Stimulated activated CD4-positive, alpha-beta T cell treated with anti-CD3 and anti-CD28 coated beads, Interleukin-2, amount 100 ng/mL, for 24 hours (primary cell): ENCODE results near the gene KAT2A.
A peak's percentile ranks its signal among the peaks of the same experiment; 100 is the strongest.
"Not testable (repeated sequence)": the region's sequence is repeated elsewhere in the genome, so short reads cannot be mapped to it uniquely, and the experiment has no call there.

ENCODE experiments used
- DNase-seq, 2 donors: peaks; one replicate each; pipeline ENCODE4 v3.0.0-alpha.2; 2020

KAT2A gene

DNA sequence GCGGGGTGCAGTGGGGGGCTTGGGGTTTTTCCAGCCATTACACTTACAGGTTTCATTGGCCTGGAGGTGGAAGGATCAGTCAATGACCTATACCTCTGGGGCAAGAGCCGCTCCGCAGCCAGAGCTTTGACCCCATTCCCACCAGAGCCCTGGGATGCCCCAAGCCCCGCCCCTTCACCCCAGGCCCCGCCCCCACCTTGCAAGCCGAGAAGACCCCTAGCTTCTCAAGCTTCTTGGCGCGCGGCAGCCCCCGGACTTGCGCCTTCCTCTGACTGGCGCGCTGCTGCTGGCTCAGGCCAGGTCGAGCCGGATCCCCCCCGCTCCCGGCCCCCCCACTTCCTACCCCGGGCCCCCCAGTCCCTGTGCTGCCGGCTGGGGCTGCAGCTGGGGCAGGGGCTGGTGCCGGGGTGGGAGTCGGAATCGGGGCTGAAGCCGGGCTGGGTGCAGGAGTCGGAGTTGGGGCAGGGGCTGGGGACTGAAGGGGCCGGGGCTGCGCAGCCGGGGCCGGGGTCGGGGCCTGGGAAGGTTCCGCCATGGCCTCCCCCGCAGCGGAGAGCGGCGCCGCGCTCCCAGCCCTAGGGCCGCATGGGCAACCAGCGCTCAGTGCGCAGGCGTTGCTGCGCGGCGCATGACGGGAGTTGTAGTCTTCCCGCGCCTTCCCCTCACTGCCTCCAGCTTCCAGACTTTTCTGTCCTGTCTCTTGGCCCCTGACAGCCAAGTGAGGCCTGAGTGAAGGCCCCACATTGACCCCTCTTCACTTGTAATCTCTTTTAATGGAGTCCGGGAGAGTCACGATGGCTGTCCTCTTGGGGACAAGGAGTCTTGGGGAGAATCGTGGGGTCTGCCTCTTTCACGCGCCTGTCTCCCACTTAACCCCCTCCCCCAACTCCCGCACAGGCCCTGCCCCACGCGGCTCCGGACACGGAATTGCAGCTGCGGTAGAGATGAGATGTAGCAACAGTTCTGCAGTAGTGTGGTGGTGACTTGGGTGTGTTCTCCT, at the start of gene KAT2A:
Gene KAT2A (minus strand): TSS at position 598 of the 1,000 bp plus-strand sequence. CDS start 63 bp downstream, at position 535.
- peak; percentile 80 to 83 for DNase-seq

DNA sequence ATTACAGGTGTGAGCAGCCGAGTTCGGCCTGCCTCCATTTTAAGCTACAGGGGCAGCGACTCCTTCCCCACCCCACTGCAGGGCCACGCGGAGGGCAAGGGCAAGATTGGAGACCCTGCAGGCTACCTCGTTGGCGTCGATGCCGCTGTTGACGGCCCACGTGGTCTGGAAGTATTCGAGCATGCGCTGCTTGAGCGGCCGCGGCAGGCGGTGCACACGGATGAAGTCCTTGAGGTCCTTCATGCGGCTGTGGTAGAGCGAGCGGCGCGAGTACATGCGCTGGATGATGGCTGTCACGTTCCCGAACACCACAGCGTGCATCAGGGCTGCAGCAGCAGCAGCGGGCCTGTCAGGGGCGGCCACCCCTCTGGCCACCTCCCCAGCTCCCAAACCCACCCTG, 48.2 kb upstream of the KAT2A start:
- no peak for DNase-seq

DNA sequence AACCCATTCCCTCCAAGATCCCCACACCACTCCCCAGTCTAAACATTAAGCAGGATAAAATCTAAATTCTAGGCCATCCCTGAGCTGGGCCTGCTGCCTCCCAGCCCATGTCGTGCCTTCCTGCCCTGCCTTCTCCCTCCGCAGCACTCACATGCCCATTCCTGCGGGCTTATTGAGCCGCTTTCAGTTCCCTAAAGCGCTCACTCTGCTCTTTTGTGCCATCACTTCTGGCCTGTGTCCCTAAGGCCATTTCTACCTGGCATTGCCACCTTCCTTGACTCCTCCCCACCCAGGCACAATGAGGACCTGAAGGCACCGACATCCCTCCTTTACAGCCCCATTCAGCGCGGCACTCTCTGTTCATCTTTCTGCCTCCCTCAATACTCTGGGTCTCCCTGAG, 46.6 kb upstream of the KAT2A start:
- no peak for DNase-seq

DNA sequence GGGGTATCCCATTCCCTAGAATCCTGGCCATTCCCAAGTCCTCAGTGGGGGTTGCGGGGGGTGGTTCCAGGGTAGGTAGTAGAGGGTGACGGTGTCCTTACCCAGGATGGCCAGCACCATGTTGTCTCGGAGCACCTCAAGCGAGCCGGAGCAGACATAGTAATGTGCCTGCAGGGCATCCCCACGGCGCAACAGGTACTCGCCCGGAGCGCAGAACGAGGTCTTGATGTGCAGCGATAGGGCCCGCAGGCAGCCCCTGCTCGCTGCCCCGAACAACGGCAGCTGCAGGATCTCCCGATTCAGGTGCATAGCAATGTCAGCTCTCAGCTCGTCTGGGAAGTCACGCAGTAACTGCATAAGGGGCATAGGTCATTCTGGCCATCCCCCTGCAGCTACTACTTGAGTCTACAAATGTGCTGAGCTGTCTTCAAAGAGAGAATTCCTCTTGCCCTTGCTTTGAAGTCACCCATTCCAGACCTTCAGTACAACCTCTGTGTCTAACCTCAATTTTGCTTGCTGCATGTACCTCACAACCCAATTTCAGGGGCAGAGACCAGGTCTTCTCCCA, 45.1 kb upstream of the KAT2A start:
- no peak for DNase-seq

DNA sequence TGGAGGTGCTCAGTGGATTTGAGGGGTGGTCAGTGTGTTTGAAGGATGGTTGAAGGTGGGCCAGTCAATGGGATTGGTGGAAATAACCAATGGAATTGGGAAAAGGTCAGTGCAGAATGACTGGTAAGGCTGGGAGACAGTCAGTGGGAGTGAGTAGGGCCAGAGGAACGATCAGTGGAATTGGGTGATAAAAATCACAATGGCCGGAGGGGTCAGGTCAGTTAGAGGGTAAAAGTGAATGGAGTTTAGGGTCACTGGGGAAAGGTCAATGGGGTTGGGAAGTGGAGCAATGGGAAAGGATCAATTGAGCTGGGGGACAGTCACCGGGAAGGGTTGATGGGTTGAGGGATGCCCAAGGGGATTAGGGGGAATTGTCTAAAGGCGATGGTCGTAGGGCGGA, 44.6 kb upstream of the KAT2A start:
- no peak for DNase-seq

DNA sequence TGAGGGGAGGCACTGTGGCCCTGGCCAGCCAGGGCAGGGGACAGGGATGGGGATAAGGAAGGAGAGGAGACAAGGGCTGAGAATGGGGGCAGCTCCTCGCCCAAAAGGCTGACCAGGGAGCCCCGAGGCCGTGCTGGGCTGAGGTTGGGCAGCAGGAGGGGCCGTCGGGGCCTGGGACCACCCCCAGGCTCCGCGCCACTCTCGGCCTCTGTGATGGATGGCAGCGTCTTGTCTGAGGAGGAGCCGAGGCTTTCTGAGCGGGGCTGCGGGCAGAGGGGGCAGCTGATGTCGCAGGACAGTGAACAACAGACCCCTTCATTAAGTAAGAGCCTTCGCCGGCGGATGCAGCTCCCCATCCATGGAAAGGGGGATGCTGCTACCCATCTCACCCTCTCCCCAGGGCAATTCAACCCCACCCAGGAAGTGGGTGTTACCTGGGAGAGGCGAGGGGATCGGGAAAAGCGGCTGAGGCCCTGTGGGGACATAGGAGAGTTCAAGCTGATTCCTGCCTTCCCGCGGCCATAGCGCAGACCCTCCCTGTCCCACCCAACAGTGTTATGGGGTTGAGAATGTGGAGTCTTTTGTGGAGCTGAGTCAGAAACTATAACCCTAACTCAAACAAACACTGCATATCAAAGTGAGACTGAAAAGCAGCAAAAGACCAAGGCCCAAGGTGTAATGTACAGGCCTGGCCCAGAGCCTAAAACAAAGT, 42.7 kb upstream of the KAT2A start:
- no peak for DNase-seq

DNA sequence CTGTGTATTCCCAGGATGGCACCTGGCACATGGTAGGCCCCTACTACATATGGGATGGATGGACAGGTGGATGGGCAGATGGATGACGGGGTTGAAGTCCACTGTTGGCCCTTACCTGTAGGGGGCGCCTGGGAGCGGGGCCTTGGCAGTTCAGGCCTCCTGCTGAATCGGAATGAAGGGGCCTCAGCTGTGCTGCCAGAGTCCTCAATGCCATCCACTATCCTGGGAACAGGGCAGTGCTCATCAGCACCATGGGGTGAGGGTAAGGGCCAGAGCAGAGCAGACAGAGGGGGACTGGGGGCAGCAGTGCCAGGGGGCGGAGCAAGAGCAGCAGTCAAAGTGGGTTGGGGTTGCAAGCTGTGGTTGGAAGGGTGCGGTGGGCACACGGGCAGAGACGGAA, 41.9 kb upstream of the KAT2A start:
- DNase-seq: peak; percentile 62 to 68

DNA sequence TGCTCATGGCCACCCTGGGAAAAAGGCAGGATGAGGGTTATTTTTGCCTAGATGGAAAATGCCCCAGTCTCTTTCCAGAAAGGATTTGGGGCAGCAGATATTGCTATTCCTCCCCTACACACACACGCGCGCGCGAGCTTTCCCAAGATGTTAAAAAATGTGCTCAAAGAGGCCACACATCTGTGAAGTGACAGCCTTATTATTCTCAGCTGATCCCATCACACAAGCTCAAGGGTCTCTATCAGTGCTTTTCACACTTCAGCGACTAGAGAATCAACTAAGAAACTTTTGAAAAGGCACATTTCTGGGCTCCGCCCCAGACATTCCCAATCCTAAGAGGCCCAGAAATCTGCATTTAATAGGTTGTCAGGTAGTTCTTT, 39.4 kb upstream of the KAT2A start:
- DNase-seq: no peak

DNA sequence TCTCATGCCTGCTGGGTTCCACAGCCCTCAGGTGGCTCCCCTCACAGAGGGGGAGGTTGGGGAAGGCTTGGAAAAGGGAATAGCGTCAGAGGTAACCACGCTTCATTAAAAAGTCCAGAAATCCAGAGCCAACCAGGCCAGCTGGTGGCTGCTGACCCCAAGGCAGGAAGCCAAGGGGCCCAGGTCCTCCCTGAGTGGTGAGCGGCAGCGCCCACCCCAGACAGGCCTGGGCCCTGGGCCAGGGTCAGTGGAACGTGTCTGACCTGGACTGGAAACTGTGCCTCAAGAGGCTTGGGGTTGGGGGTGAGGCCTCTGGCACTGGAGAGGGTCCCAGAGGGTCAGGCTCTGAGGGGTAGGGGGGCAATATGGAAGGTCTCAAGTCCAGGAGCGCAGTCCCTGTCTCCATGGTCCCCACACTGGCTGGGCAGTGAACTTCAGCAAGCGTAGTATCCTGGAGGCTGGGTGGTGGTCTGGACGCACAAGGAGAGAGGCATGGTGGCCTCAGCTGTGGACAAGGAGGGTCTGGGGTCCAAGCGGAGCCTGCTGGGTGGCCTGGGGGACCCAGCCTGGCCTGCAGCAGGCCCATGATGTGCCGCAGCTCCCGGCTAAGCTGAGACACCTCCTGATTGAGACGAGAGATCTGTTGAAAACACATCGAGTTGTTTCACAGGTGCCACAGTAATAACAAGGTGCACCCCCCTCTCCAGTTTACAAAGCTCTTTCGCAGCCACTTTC, 38.8 kb upstream of the KAT2A start:
- no peak for DNase-seq

DNA sequence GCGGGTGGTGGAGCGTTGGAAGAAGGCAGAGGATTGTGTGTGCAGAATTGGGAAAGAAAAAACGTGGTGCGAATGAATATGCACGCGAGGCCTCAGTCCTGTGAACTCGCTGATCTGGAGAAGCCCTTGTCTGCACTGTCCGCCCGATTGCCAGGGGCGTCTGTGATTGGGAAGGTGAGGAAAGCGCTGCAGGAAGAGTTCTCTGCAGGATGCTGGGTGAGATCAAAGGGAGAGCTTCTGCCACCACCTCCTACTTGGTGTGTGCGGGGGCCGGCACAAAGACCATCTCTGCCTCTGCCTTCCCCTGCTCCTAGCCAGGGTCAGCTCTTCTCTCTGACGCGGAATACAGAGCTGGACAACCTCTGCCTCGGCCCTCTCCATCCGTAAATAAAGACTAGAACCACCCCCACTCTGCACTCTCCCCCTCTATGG, 34.5 kb upstream of the KAT2A start:
- no peak for DNase-seq

DNA sequence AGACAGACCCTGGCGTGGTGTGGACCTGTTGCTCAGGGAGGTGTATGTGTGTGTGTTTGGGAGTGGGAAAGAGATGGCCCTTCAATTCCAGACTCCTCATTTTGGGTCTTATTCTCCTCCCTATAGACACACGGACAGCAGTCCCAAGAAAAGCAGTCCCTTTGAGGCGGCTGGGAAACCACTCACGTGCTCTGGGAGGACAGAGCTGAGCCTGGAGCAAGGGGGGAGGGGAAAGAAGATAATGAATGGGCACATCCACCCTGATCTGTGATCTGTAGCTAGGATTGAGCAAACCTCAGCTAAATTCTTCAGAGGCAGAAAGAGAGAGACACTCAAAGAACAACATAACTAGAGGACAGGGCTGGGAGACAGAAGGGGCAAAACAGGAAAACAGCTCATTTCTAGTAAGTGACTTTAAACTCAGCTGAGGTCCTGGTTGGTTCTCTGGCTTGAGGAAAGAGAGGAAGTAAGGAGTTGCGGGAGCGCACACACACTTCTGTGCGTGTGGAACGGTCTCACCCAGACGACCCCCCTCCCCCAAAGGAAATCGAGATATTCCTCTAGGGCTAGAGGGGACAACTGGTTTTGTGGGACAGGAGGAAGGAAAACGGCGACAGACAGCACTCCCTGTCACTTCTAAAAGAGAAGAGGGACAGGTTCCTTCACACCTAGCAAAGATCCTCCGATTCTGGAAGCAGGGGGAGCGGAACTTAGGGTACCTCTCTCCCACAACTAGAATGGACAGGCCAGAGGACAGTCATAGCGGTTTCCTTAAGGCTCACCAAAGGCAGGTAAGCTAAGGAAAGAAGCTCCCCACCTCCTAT, 33.0 kb upstream of the KAT2A start:
- DNase-seq: no peak

DNA sequence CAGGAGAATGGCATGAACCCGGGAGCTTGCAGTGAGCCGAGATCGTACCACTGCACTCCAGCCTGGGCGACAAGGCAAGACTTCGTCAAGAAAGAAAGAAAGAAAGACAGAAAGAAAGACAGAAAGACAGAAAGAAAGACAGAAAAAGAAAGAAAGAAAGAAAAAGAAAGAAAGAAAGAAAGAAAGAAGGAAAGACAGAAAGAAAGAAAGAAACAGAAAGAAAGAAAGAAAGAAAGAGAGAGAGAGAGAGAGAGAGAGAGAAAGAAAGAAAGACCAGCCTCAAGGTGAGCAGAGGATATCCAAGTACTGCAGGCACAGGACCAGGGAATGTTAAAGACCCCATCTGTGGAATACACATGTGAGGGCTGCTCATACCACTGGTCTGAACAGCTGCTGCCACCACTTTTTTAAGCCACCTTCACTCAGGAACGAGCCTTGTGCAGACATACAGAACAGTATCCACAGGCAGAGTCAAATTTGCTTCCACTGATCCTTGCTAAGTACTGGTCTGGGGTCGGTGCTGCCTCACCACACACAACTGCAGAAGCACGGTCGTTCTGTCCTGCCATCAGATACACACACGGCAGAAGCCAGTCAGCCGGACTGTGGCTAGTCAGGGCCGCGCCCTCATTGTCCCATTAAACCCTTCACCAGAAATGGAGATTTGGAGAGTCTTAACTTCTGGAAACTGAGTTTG, 25.9 kb upstream of the KAT2A start:
- no peak for DNase-seq

DNA sequence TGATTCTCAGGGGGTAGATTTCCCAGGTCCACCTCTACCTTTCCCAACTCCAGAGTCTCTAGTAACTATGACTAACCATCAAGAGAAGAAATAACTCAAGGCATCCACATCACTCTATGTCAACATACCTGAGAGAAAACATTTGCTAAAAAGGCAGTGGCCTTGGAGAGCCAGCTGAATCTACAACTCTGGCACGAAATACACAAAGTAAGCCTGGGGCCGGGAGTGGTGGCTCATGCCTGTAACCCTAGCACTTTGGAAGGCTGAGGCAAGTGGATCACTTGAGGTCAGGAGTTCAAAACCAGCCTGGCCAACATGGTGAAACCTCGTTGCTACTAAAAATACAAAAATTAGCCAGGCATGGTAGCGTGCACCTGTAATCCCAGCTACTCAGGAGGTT, 22.0 kb upstream of the KAT2A start:
- DNase-seq: not testable (repeated sequence)

DNA sequence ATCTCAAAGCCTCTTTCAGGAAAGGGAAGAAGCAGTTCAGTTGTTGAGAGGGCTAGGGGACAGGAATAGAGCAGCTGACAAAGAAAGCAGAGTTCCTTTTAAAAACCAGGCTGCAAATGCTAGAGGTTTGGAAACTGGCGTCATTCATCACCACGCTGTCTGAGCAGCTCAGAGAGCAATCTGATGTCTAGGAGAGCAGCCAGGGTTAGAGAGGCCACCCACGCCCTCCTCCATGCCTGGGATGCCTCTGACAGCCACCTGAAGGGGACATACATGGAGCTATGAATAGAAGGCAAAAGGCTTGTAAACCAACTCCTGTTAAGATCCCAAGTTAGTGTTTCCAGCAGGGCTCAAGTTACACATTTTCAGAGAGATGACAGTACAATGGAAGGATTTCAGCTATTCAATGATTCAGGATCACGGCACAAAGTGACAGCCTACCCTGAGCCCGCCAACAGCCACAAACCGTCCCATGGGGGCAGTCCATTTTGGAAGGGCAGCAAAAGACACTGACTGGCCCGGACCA, 21.3 kb upstream of the KAT2A start:
- no peak for DNase-seq

DNA sequence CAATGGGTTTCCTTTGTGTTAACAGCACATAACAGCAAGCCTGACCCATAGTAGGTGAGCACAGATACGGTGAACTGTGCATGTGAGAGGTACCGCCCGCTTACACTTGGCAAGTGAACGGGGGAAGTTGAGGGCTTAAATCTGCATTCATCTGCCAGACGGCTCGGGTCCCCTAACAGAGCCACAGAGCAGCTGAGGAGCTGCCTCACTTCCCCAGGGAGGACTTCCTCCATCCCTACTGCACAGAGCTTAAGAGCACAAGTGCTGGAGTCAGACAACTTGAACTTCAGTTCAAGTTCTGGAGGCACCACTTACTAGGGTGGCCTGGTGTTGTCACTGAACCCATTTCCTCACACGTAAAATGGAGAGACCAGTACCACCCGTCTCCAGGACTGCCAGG, 20.2 kb upstream of the KAT2A start:
- DNase-seq: no peak

DNA sequence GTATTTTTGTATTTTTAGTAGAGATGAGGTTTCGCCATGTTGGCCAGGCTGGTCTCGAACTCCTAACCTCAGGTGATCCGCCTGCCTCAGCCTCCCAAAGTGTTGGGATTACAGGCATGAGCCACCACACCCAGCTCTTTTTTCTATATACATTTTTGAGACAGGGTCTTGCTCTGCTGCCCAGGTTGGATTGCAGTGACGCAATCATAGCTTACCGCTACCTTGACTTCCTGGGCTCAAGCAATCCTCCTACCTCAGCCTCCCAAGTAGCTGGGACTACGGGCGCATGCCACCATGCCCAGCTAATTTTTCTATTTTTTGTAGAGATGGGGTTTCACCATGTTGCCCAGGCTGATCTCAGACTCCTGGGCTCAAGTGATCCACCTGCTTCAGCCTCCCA, 19.5 kb upstream of the KAT2A start:
- not testable (repeated sequence) for DNase-seq

DNA sequence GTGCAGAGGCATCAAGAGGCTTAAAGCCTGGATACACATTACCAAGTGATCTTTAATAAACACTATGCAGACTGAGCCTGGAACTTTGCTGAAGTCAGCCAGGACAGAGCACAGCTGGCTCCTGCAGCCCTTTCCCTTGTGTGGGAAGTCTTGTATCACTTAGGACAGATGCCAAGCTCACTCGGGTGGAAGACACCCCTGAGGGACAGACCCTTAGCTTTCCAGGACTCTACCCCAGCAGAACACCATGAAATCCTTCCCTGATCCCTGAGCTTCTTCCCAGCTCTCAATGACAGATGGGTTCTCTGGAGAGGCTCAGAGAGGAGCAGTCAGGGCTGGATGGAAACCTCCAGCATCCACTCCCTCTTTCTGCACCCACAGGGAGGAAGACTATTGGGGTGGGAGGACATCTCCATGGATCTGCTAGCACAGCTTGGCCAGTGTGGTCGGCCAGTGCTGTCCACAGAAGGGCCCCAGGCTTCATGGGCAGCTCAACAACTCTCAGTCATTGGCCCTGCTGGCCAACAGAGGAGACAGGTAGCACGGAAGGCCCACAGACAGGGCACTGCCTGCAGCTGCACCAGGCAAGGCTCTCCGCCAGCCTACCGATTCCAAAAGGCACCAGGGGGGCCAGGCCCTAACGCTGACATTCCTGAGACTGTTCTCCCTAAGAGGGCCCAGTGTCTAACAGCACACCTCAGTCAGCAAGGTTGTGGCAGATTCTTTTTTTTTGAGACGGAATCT, 17.8 kb upstream of the KAT2A start:
- DNase-seq: no peak

DNA sequence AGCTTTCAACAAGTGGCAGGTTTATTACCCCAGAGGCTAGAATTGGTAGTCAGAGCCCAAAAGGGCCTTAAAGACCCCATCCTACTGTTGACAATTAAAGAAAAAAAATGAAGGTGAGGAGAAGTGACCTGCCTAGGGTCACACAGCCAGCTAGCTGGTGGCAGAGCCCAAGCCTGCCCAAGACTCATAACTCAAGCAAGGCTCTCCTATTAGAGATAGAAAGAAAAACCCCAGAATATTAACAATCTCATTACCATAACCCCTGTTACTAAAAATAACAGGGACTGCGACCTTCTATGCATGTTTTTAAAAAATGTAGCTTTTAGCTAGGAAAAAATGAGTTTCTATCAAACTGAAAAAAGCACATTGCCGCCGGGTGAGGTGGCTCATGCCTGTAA, 15.5 kb upstream of the KAT2A start:
- DNase-seq: no peak

DNA sequence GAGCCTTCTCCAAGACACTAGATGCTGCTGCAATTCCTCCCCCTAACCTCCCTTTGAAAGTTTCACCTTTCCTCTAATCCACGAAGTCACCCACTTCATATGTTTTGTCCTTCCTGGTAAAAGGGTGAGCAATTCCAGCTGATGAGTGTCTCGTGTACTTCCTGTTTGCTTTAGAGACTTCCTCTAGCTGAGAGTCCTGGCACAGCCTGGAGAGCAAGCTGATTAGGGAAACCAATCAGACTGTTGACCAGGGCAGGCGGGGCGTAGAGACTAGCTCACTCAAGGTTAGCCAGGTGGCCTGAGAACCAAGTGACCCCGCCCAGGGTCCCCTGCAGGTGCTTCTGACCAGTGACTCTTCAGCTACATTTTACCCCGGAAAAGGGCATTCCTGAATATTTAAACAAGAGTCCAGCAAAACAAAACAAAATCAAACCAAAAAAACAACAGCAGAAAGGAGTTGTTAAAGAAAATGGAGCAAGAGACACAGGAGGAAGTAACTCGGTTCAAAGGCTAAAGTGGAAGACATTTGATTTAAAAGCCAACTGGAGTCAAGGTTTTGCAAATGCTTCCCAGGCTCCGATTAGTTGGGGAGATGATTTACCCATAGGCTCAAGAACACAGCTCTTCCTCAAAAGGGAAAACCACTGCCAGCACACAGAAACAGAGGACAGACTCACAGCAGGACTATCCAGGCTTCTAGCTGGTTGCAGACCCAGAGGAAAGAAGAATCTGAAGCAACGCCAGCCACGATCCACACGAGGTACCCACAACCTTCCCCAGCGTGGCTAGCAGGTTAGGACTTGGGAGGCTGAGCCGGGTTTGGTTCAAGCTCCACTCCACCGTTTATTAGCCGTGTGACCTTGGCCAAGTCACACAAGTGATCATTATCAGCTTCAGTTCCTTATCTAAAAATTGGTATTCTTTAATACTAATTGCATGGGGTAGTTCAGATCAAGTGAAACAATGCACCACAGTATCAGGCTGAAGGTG, 14.8 kb upstream of the KAT2A start:
- no peak for DNase-seq
